Smooth muscle cell of the pulmonary artery (primary cell): ENCODE measurements around the gene SRPK1. TPM values are rescaled to one million over a fixed set of nuclear protein-coding genes. Genes with fewer than 3 reads are reported as not detected.

Experiments
- total RNA-seq: library from RNA; depleted of rRNA; stranded (reverse); fragments of >200 nt; gene quantifications from 2 replicates; pipeline ENCODE4 v1.2.3, GENCODE V29; 2014

The SRPK1 gene
- 29.1 and 37.0 TPM in 2 replicates for total RNA-seq

GRCh38 chr6:35920793-35921732 is at the start of gene SRPK1:
Gene SRPK1, minus strand, starts transcription at chr6:35921098. Its CDS starts 42 bp downstream, at chr6:35921056.

GRCh38 chr6:35804996-35805736 is 115.7 kb downstream of the SRPK1 start, which contains the start of gene LHFPL5:
Gene LHFPL5, plus strand, starts transcription at chr6:35805352. Its CDS starts 319 bp downstream, at chr6:35805671.

Other genes starting within 250 kb of the SRPK1 start
- 2.9 and 3.7 TPM in 2 replicates for gene FKBP5, start 232.2 kb downstream of the SRPK1 start, total RNA-seq
- gene ARMC12, start 184.1 kb downstream of the SRPK1 start, total RNA-seq = 0.26 TPM in 2 replicates
- gene CLPSL2, start 144.5 kb downstream of the SRPK1 start, total RNA-seq = not detected in 2 replicates
- not detected in 2 replicates for gene CLPSL1, start 140.1 kb downstream of the SRPK1 start, total RNA-seq
- gene CLPS, start 123.8 kb downstream of the SRPK1 start, total RNA-seq = not detected in 2 replicates
- not detected in 2 replicates for gene LHFPL5, start 115.7 kb downstream of the SRPK1 start, total RNA-seq
- under 0.01 and 0.07 TPM in 2 replicates for gene SLC26A8, start 103.5 kb upstream of the SRPK1 start, total RNA-seq
- 50.0 and 62.4 TPM in 2 replicates for gene MAPK14, start 106.7 kb upstream of the SRPK1 start, total RNA-seq
- gene MAPK13, start 209.4 kb upstream of the SRPK1 start, total RNA-seq = 16.7 and 17.1 TPM in 2 replicates